AG10803 (cell line): Measurements from ENCODE around the gene TNRC18.
"Not testable (repeated sequence)": the region's sequence is repeated elsewhere in the genome, so short reads cannot be mapped to it uniquely, and the experiment has no call there.

Source experiments
- DNase-seq: peaks from one replicate; pipeline ENCODE4 v3.0.0; 2010; ENCODE audit warnings: low read depth
- H3K4me3 ChIP-seq: 2 replicates; pipeline ENCODE4 v1.5.1; 2011; ENCODE audit warnings: mild to moderate bottlenecking, low read length, control low read depth
- CTCF ChIP-seq: conservative IDR thresholded peaks from 2 replicates; pipeline ENCODE4 v1.5.1; 2011; ENCODE audit warnings: mild to moderate bottlenecking, low read length, control low read depth, inconsistent platforms

The TNRC18 gene

GRCh38 chr7:5322621-5323410 is 100.8 kb downstream of the TNRC18 start:
- no peak for TF ChIP-seq CTCF
- no peak overlapping the region for H3K4me3 ChIP-seq
- DNase-seq: no peak

GRCh38 chr7:5320802-5321396 is 102.7 kb downstream of the TNRC18 start:
- TF ChIP-seq CTCF: no peak
- DNase-seq: no peak
- H3K4me3 ChIP-seq: no peak overlapping the region

GRCh38 chr7:5320391-5320790 is 103.2 kb downstream of the TNRC18 start:
- no peak overlapping the region for H3K4me3 ChIP-seq
- no peak for DNase-seq
- TF ChIP-seq CTCF: no peak

- not testable (repeated sequence) for H3K4me3 ChIP-seq, DNase-seq
Observed at GRCh38 chr7:5318613-5319012, 105.0 kb downstream of the TNRC18 start.

GRCh38 chr7:5315761-5316160 is 107.9 kb downstream of the TNRC18 start:
- no peak overlapping the region for H3K4me3 ChIP-seq
- DNase-seq: no peak
- TF ChIP-seq CTCF: no peak

- TF ChIP-seq CTCF: no peak
- H3K4me3 ChIP-seq: no peak overlapping the region
- no peak for DNase-seq
Observed at GRCh38 chr7:5314864-5315263, 108.8 kb downstream of the TNRC18 start.

- not testable (repeated sequence) for H3K4me3 ChIP-seq, DNase-seq
Observed at GRCh38 chr7:5313076-5313885, 110.4 kb downstream of the TNRC18 start.

- H3K4me3 ChIP-seq, DNase-seq: not testable (repeated sequence)
Observed at GRCh38 chr7:5312276-5313070, 111.2 kb downstream of the TNRC18 start.
